Right renal pelvis (tissue), 4 donors: ENCODE data around the gene ANKRD39. TPM values are rescaled to one million over a fixed set of nuclear protein-coding genes. Genes with fewer than 3 reads are reported as not detected.
"Not testable (repeated sequence)": the region's sequence is repeated elsewhere in the genome, so short reads cannot be mapped to it uniquely, and the experiment has no call there.

Experiments used
- DNase-seq, 4 donors: peaks; one replicate each; pipeline ENCODE4 v3.0.0-alpha.2; 2013; ENCODE audit warnings: low read depth in 4 of 4, low spot score in 3 of 4, missing footprints in 1 of 4
- polyA plus RNA-seq, 4 donors: library from polyadenylated mRNA; unstranded; fragments of 120-200 nt; gene quantifications; one replicate each; pipeline ENCODE4 v1.2.1, GENCODE V29; 2013; ENCODE audit not compliant: insufficient read length in 4 of 4

Gene ANKRD39
- polyA plus RNA-seq, 4 donors: 7.5 to 10.4 (median 8.4) TPM

DNA sequence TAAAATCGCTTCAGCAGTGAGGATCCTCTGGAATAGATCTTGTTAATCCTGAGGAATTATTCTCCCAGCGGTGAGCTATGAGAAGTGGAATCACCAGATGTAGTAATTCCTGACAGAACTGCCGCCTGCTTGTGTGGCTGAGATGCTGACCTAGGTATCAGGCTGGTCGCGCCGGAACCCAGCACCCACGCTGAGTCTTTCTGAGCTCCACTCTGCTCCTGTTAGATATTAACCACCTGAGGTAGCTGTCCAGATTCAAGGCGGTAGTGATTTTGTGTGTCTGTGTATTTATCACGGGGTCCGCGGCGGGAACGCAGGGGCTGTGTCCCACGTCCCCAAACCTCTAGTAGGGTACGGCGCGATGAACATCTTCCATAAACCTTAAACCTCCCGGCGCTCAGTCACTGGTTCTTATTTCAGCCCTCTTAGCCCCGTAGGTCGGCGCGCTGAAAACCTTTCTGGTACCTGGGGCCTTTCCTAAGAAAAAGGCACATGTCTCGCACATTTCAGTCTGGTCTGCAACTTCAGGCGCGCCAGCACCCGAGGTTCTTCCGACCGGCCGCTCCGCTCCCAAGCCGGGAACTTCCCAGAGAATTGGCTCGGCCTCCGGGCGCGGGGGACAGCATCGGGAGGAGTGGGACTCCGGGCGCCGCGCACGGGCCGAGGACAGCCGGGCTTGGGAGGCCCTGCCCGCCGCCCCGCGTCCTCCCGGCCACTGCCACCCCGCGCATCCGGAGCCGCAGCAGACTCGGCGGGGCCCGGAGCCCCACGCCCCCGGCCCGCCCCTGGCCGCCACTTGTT lies 42.3 kb downstream of the ANKRD39 start:
- no peak for DNase-seq

DNA sequence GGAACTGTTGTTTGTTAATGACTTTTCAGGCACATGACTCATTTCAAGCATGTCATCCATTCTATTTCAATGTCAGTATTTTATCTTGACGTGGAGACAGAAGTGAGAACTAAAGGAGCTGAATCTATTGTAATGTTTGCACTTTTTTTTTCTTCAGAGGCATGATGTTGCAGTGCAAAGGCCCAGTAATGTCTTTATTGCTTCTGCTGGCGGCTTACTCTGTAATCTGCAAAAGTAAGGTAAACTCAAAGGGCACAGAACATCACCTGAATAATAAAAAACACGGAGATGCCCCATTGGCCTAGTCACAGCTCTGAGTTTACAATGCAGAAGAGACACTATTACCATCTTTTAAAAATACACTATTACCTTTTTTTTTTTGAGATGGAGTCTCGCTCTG lies 44.2 kb downstream of the ANKRD39 start:
- DNase-seq: no peak

DNA sequence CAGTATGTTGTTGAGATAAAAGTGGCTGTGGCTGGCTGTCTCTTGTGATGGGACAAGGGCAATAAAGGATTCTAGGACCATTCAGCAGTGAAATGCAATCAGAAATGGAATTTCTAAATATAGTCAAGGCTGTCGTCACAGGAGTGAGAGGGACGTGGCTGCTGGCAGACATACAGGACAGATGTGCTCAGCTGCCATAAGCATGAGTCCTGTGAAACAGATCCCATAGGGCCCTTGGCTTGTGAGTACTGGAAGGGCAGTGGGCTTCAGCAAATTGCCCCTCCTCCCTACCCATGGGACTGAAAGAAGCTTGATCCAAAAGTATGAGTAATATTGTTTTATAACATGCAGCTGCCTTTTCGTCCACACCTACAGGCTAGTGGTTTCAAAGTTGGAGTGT lies 45.9 kb downstream of the ANKRD39 start:
- DNase-seq: no peak

DNA sequence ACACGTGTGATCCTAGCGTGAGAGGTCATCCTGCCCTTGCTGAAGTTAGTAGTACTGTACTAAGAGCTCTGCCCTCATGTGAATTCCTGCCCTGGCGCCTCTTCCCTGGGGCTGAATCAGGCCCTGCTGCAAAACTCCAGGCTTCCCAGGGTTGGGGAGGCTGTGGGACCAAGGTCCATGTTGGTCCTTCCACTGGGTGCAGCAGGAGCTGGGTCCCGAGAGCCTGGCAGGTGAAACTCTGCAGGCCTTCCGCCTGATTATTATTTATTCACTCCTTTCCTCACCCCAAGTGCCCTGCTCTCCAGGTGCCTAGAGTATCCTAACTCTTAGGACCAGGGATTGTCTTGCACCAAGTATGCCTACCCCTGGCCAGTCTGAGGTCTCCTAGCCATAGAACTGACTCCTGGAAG lies 47.0 kb downstream of the ANKRD39 start:
- no peak for DNase-seq

DNA sequence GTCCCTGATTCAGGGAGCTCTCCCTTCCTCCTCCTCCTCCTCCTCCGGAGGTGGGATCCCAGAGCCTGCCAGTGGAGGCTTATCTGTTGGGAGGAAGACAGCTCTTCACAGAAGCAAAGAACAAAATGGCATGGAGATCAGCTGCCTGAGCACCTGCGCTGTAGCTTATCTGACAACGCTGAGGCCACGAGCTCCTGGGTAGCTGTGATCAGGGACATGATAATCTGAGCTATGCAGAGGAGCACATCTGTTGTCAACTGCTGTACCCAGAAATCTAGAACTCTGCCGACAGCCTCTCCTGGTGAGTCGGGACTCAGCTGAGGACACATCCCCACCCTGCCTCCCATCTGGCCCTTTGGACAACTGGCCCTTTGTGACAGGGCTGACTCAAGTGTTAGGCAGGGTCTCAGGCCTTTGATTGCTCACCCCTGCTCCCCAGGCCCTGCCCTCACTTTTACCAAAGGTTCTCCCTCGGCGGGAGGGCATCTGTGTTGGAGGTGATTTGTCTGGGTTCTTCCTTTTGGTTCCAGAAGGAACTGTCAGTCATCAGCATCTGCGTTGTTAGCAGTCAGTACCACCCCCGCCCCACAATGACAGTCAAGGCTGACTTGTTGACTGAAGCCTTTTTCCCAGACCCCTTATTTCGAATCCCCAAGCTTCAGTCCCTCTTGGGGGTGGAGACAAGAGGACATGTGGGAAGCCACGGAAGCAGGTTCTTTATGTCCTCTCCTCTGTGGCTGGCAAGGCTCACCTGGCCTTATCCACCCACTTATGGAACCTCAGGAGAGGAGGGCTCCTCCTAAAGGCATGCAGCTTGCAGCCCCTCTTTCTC lies 47.6 kb downstream of the ANKRD39 start:
- no peak for DNase-seq

DNA sequence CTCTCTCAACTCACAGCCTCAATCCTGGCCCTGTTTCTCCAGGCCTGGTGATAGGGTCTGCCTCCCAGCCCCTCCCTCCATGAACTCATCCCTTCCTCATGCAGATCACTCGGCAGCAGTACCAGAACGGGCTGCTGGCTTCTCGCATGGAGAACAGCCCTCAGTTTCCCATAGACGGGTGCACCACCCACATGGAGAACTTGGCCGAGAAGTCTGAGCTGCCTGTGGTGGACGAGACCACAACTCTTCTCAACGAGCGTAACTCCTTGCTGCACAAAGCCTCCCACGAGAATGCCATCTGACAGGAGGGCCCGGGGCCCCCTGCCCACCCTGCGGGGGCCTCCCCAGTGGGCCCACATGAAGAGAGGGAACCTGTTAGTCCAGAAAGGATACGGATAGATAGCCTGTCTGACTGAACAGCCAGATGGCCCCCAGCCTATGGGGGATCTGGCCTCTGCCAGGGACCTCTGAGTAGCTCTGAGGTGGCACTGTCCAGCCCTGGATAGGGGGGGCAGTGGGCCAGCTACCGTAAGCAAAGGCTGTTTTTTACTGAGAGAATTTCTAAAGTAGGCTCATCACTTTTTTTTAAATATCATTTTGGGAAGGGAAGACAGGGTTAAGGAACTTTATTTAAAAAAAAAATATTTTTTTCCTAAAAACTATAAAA lies 48.5 kb downstream of the ANKRD39 start:
- no peak for DNase-seq

DNA sequence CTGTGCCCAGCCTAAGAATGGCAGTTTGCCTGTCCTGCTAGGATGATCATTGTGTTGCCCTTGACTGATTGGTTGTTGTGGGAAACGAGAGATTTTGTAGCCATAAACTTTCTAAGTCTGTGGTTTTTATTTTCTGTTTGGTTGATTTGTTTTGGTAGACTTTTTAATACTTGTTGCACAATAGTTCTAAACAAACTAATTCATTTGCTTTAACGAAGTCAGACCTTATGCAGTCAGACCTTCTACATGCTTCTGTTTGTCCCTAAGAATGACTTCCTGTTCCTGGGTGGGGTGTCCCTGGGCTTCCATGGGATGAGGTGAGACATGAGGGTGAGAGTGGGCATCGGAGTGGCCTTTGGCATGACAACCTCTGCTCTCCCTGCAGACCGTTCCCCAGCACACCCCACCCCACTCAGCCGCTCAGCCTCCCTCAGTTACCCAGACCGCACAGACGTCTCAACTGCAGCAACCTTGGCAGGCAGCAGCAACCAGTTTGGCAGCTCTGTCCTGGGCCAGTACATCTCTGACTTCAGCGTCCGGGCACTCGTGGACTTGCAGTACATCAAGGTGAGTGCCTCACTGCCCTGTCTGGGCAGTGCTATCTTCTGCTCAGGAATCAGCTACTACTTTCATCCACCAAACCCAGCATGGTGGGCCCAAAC lies 49.5 kb downstream of the ANKRD39 start:
- no peak for DNase-seq

DNA sequence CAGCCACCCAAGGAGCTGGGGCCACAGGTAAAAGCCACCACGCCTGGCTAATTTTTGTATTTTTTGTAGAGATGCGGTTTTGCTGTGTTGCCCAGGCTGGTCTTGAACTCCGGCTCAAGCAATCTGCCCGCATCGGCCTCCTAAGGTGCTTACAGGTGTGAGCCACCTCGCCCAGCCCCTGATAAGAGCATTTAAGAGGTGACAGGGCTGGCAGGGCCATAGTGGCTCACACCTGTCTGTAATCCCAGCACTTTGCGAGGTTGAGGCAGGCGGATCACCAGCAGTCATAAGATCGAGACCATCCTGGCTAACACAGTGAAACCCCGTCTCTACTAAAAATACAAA lies 50.7 kb downstream of the ANKRD39 start:
- DNase-seq: no peak

DNA sequence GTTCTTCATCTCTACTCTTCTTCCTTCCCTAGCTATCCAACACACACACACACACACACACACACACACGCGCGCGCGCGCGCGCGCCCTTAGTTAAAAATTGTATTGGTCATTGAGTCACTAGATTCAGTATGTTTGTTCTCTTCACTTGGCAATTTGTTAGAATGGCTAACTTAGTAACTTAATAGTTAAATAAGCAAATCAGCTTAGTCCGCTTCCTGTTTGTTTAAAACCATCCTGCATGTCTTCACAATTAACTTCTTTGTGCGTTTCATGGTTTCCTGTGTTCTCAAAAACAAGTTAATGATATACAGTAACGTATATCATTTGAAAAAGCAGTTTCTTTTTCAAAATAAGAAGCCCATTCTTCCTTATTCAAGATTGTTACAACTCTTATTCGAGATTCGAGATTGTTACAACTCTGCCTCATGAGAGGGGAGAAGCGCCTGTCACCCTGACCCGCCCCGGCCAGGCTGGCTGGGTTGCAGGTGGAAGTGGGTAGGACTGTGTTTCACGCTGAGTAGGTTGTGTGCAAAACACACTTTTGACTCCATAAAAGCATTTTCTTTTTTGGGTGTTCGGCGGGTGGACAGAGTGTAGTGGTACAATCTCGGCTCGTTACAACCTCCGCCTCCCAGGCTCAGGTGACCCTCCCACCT lies 51.2 kb downstream of the ANKRD39 start:
- DNase-seq: no peak

DNA sequence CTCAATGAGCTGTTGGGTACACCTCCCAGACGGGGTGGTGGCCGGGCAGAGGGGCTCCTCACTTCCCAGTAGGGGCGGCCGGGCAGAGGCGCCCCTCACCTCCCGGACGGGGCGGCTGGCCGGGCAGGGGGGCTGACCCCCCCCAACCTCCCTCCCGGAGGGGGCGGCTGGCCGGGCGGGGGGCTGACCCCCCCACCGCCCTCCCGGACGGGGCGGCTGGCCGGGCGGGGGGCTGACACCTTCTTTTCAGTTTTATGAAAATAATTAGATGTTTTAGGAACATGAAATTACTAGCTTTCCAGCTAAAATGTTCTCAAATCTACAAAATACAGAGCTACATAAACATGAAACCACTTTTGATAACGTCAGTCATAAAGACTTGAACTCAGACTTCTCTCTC lies 51.9 kb downstream of the ANKRD39 start:
- DNase-seq: not testable (repeated sequence)

DNA sequence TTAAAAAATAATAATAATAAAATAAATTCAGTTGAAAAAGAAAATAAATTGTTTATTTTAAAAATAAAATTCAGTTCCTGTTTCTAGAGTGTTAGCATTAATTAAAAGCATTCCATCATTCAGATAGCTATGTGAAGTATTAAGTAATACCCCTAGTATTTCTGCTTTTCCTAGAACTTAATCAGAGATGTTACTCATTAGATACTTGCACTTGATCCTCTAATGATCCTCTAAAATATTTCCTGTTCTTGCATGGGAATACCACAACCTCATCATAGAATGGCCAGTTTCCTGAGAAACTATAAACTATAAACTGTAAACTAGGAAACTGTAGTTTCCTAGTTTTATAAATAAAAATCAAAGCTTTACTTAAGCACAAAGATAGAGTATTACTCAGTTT lies 52.8 kb downstream of the ANKRD39 start:
- no peak for DNase-seq

DNA sequence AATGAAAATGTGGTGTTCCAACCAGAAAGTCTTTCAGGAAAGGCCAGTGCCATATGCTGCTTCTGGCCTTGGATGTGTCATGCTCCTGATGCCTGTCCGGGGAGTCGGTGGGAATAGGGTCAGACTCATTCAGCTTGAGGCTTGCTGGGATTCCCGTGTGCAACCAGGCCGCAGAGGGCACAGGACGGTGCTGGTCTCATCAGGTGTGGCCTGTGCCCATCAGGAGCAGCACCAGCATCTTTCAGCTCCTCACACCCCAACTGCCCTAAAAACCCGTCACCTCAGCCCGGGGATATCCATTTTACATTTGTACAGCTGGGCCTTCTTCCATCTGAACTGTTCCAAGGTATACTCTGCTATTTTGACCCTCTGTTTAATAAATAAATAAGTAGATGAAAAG lies 55.1 kb downstream of the ANKRD39 start:
- DNase-seq: no peak

DNA sequence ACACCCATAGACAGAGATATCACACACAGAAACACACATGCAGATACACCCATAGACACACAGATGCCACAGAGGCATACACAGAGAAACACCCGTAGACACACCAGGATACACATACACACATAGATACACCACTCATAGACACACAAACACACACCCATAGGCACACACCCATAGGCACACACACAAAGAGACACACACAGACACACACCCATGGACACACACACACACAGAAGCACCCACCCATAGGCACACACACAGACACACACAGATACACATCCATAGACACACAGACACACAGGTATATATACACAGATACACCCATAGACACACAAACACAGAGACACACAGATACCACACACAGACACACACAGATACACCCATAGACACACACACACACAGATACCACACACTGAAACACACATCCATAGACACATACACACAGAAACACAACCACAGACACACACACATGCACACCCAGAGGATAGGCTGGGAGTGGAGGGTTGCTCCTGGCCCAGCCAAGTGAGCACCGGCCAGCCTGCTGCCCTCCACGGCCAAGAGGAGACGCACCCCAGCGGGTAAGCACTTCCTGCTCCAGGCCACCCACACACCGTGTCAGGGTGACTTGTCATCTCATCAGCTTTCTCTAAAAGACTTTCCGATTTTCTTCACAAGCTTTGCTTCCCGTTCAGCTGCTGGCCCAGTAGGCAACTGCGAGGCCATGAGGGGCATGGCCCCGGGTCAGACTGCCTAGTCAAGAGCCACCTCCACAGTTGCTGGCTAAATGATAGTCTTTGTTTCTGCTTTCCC lies 55.8 kb downstream of the ANKRD39 start:
- no peak for DNase-seq

DNA sequence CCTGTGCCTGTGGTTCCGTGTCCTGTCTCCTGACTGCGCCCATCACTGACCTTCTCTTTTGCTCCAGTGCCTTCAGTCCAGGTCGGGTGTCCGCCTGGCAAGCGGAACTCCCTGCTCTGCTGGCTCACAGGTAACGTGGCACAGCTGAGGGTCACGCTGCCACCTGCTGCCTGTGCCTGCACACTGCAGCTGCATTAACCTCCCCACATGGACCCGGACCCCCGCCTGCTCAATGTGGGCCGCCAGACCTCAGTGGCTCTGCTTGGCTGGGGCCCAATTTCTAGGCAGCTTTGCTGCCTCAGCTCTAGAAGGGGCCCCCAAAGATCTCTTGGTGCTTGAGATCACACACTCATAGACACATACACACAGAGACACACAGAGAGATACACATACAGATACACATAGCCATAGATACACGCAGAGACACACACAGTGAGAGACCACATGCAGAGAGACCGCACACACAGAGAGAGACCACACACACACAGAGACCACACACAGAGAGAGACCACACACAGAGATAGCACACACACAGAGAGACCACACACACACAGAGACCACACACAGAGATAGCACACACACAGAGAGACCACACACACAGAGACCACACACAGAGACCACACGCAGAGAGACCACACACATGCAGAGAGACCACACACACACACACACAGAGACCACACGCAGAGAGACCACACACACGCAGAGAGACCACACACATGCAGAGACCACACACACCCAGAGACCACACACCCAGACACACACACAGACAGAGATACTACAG lies 56.6 kb downstream of the ANKRD39 start:
- DNase-seq: peak in 2 of 4 donors; percentile 40 to 53

DNA sequence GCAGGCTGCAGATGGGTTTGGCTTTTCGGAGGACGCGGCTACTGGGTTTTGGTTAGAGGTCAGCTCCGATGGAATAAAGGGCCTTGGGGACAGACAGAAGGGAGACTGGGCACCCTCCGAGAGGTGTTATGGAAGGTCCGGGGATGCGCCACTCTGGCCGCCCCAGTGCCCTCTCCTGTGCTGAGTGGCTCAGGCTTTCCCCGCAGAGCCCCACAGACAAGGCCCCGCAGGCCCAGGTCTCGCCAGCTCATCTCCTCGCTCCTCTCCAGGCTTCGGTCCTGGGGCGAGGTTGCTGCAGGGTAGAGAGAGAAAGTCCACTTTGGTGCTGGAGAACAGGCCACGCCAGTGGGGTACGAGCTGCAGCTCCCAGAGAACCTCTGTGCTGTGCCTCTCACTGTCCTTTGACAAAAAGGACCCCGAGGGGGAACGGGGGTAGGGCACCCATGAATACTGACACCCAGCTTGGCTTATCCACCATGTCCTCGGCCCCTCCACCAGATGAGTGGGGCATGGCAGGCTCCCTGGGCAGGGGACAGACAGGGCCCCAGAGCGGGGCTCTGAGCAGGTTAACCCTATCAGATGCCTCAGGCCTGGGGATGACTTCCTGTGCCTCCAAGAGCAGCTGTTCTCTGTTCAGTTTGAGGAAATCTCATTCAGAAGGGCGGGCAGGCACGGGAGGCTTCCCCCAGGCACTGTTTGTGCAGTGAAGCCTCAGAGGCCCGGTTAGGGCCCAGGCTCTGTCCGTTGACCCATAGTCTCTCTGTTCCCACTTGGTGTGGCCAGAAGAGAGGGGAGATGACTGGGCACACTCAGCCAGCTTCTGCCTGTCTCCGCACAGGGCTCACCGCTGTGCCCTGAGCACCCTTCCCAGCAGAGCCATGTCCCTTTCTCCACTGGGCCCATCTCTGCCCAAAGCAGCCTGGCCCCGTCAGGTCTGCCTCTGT lies 57.5 kb downstream of the ANKRD39 start:
- DNase-seq: no peak

DNA sequence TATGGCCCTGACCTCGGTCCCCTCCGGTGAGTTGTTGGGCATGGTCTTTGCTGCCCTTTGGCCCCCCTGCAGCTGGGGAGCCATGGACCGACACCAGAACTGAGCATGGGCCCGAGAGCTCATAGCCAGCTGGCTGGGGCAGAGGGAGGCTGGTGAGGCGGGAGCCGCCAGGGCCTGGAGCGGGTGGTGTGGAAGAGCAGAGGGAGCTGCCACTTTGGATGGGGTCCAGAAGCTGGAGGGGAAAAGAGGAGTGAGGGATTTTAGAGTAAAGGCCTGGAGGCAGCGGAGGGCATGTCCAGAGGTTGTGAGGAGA lies 58.2 kb downstream of the ANKRD39 start:
- no peak for DNase-seq

DNA sequence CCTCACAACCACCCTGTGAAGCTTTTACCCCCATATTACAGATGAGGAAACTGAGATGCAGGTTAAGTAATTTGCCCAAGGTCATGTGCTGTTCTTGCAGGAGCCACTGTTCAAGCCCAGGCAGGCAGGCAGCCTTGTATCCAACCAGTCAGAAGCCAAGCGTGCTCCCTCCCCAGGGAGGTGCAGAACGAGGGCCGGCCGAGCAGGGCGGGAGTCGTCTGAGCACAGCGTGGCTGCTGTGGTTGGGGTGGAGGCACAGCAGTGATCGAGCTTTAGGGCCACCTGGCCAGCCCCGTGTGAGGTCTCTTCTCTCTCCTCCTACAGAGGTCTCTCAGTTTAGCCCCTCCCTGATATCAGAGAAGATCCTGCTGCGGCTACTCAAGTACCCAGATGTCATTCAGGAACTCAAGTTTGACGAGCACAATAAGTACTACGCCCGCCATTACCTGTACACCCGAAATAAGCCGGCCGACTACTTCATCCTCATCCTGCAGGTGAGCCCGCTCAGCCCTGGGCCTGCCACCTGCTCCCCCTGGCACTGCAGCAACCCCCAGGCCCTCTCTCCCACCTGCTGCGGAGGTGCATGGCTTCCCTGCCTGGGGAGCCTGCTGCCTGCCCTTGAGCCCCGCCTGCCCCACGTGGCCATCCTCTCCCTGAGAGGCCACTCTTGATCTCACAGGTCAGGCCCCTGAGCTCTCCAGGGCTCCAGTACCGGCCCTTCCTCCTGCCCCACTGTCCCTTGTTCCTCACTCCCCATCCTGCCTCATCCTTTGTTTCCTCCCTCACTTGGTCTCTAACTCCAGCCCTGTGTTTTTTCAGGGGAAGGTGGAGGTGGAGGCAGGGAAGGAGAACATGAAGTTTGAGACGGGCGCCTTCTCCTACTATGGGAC lies 58.8 kb downstream of the ANKRD39 start:
- DNase-seq: no peak
